Measurements from ENCODE around the gene FARS2.

FARS2 gene

DNA sequence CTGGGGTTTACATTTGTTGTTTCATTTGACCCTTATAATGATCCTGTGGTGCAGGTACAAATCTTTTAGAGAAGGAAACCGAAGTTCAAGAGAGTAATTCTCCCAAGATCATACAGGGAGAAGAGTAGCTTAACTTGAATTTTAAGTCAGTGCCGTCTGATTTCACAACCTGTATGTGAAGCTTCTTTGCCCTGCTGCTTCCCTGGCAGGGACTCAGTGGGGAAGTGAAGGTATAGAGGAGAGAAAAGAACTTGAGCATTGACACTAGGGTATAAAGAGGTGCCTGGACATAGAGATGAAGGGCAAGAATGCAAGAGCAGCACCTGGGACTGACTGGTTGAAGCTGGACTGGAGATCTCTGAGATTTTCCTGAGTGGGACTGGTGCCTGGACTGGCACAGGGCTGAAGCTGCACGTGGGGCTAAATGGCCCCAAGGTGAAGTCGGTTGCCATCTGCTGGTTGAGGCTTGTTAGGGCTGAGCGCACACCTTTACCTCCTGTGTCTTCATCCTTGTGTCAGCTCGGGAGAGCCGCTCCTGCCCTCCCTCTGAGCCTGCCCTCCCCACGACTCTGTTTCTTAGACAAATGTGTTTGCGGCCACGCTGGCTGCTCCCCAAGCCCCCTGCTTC is 41.8 kb downstream of the FARS2 start:
- Mint-ChIP-seq H3K4me3 (peak overlapping the region; percentile 61), H3K9me3 (no peaks in the 10 kb centered on the region), H3K4me1 (ENCODE audit: low read depth) (peaks cover 37% of the 10 kb centered on the region)

DNA sequence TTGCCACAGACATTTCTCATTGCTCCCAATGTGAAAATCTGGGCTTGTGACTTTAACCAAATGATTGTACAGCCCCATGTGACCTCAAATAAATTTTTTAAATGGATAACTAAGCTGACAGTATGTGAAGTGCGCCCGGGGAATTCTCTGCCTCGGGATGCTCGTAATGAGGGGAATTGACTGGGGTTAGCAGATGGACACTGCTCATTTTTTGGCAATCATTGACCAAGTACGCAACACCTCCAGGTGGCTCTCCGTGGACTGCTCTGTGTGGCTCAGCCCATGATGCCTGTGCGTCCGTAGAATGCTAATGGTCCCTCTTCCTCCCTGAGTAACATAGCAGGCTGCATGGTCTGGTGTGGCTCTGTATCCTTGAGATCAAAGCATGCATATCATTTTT is 42.4 kb downstream of the FARS2 start:
- DNase-seq (ENCODE audit: low spot score): no peak
- Mint-ChIP-seq H3K9me3 (no peaks in the 10 kb centered on the region), H3K4me1 (ENCODE audit: low read depth) (peaks cover 37% of the 10 kb centered on the region), H3K36me3 (ENCODE audit: low read depth) (no peaks in the 10 kb centered on the region), H3K27ac (no peak overlapping the region), H3K27me3 (ENCODE audit: low read depth) (no peaks in the 10 kb centered on the region), H3K4me3 (no peak overlapping the region)

More for the DNA sequence above, 41.8 kb downstream of the FARS2 start:
- no peaks in the 10 kb centered on the region for H3K27me3 Mint-ChIP-seq (ENCODE audit: low read depth)
- no peaks in the 10 kb centered on the region for H3K36me3 Mint-ChIP-seq (ENCODE audit: low read depth)
- DNase-seq (ENCODE audit: low spot score): peak; percentile 31
- peak overlapping the region; percentile 80 for H3K27ac Mint-ChIP-seq

DNA sequence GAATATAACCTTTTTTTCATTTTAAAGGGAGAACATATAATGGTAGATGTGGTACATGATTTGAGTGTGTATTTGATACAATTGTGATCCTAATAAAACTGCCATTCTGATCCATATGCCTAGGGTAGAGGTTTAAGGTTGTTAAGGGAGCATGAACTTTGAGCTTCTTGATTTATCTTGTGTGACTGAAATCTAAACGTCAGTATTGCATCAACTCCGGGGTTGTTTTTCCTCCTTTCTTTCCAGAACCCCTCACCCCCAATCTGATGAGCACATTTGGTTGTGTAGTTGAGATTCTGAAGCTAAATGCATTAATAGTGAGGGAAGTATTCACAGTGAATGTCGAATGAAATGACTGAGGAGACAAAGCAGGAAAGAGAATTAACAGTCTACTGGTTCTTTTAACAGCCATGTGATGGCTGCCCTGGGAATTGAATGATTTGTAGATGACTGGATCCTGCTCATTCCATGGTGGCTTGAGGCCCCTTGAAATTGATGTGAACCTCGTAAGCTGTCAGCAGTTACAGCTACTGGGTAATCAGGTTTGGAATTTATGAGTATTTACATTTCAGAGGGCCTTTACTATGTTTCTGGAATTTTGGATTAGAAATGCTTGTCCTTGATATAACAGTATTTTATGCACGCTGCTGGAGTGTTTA is 44.8 kb downstream of the FARS2 start:
- Mint-ChIP-seq H3K4me1 (ENCODE audit: low read depth) (peaks cover 28% of the 10 kb centered on the region), H3K27me3 (ENCODE audit: low read depth) (no peaks in the 10 kb centered on the region), H3K36me3 (ENCODE audit: low read depth) (no peaks in the 10 kb centered on the region), H3K27ac (no peak overlapping the region), H3K9me3 (no peaks in the 10 kb centered on the region), H3K4me3 (no peak overlapping the region)
- DNase-seq (ENCODE audit: low spot score): no peak

- Mint-ChIP-seq H3K4me3 (no peak overlapping the region), H3K4me1 (ENCODE audit: low read depth) (peaks cover 18% of the 10 kb centered on the region), H3K36me3 (ENCODE audit: low read depth) (no peaks in the 10 kb centered on the region), H3K27ac (no peak overlapping the region), H3K9me3 (no peaks in the 10 kb centered on the region), H3K27me3 (ENCODE audit: low read depth) (no peaks in the 10 kb centered on the region)
- DNase-seq (ENCODE audit: low spot score): no peak
These were observed 45.7 kb downstream of the FARS2 start for GRCh38 chr6:5307058-5307457.

- no peaks in the 10 kb centered on the region for H3K27me3 Mint-ChIP-seq (ENCODE audit: low read depth)
- no peaks in the 10 kb centered on the region for H3K36me3 Mint-ChIP-seq (ENCODE audit: low read depth)
- no peak overlapping the region for H3K27ac Mint-ChIP-seq
- H3K4me1 Mint-ChIP-seq (ENCODE audit: low read depth): peaks cover 11% of the 10 kb centered on the region
- no peak for DNase-seq (ENCODE audit: low spot score)
- H3K4me3 Mint-ChIP-seq: no peak overlapping the region
- H3K9me3 Mint-ChIP-seq: no peaks in the 10 kb centered on the region
These were observed 46.8 kb downstream of the FARS2 start for GRCh38 chr6:5308066-5308465.

GRCh38 chr6:5314191-5314865 is 53.0 kb downstream of the FARS2 start:
- no peak overlapping the region for H3K4me3 Mint-ChIP-seq
- no peaks in the 10 kb centered on the region for H3K36me3 Mint-ChIP-seq (ENCODE audit: low read depth)
- no peak for DNase-seq (ENCODE audit: low spot score)
- H3K9me3 Mint-ChIP-seq: no peaks in the 10 kb centered on the region
- H3K27me3 Mint-ChIP-seq (ENCODE audit: low read depth): no peaks in the 10 kb centered on the region
- H3K27ac Mint-ChIP-seq: no peak overlapping the region
- peaks cover 3% of the 10 kb centered on the region for H3K4me1 Mint-ChIP-seq (ENCODE audit: low read depth)

DNA sequence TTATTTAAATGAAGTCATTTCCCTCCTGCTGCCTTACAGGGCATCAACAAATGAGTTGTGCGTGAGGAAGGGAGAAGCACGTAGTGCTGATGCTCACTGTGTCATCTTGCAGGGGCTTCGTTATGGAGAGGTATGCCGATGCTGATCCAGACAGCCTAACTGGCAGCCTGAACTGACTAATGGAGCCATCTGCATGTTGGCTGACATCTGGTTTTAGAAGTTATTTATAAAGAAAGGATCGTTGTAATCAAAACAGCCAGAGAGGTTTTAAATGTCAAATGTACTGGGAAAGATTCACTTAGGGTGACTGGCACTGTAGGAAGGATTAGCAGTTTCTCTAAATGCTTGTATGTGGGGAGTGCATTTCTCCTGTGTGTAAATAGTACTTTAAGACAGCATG is 54.6 kb downstream of the FARS2 start:
- H3K27ac Mint-ChIP-seq: no peak overlapping the region
- H3K36me3 Mint-ChIP-seq (ENCODE audit: low read depth): no peaks in the 10 kb centered on the region
- no peaks in the 10 kb centered on the region for H3K9me3 Mint-ChIP-seq
- no peaks in the 10 kb centered on the region for H3K27me3 Mint-ChIP-seq (ENCODE audit: low read depth)
- no peak for DNase-seq (ENCODE audit: low spot score)
- peaks cover 3% of the 10 kb centered on the region for H3K4me1 Mint-ChIP-seq (ENCODE audit: low read depth)
- H3K4me3 Mint-ChIP-seq: no peak overlapping the region

GRCh38 chr6:5316951-5317350 is 55.6 kb downstream of the FARS2 start:
- Mint-ChIP-seq H3K27ac (no peak overlapping the region), H3K4me1 (ENCODE audit: low read depth) (peaks cover 7% of the 10 kb centered on the region)

GRCh38 chr6:5318617-5319272 is 57.4 kb downstream of the FARS2 start:
- peaks cover 1% of the 10 kb centered on the region for H3K36me3 Mint-ChIP-seq (ENCODE audit: low read depth)

More at GRCh38 chr6:5316951-5317350, 55.6 kb downstream of the FARS2 start:
- Mint-ChIP-seq H3K27me3 (ENCODE audit: low read depth) (no peaks in the 10 kb centered on the region), H3K36me3 (ENCODE audit: low read depth) (no peaks in the 10 kb centered on the region), H3K9me3 (no peaks in the 10 kb centered on the region), H3K4me3 (no peak overlapping the region)
- DNase-seq (ENCODE audit: low spot score): no peak

DNA sequence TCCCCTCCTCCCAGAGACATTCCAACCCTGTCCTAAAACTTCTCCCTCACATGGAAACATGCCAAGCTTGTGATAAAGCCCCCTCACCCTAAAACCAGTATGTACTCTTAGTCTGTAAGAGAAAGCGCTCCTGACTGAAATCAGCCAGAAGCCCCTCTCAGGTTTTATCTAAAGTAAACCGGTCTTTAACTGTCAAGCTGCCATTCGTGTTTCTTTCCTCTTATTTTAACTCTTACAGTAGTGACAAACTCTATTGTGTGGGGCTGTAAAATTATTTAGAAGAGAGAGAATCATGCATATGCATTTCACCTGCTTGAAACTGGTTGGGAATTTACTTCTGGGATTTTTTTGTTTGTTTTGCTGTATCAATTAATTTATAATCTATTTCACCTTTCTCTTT is 62.7 kb downstream of the FARS2 start:
- H3K4me3 Mint-ChIP-seq: no peak overlapping the region
- H3K36me3 Mint-ChIP-seq (ENCODE audit: low read depth): peaks cover 1% of the 10 kb centered on the region
- no peaks in the 10 kb centered on the region for H3K27me3 Mint-ChIP-seq (ENCODE audit: low read depth)
- no peaks in the 10 kb centered on the region for H3K9me3 Mint-ChIP-seq
- H3K27ac Mint-ChIP-seq: no peak overlapping the region
- no peak for DNase-seq (ENCODE audit: low spot score)
- peaks cover 4% of the 10 kb centered on the region for H3K4me1 Mint-ChIP-seq (ENCODE audit: low read depth)

More at GRCh38 chr6:5318617-5319272, 57.4 kb downstream of the FARS2 start:
- Mint-ChIP-seq H3K27me3 (ENCODE audit: low read depth) (no peaks in the 10 kb centered on the region), H3K4me1 (ENCODE audit: low read depth) (peaks cover 4% of the 10 kb centered on the region), H3K4me3 (no peak overlapping the region), H3K9me3 (no peaks in the 10 kb centered on the region), H3K27ac (no peak overlapping the region)
- no peak for DNase-seq (ENCODE audit: low spot score)

DNA sequence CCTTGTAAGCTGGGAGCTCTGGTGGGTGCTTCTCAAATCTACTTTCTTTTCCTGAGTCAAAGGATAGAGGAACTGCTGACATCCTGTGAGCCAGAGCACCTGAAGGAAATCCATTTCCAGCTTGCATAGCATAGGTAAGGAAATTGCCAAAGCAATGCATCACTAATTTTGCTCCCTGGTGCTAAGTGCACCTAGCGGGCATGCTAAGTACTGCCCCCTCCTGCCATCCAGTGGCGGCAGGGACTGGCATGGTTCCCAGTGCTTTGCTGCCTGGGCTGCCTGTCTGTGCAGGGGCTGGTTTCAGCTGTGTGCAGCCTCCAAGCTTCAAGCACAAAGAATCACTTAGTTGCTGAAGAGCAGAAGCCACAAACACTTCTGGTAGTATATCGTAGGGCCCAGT is 63.9 kb downstream of the FARS2 start:
- H3K27me3 Mint-ChIP-seq (ENCODE audit: low read depth): no peaks in the 10 kb centered on the region
- no peak for DNase-seq (ENCODE audit: low spot score)
- peaks cover 1% of the 10 kb centered on the region for H3K36me3 Mint-ChIP-seq (ENCODE audit: low read depth)
- peaks cover 4% of the 10 kb centered on the region for H3K4me1 Mint-ChIP-seq (ENCODE audit: low read depth)
- H3K9me3 Mint-ChIP-seq: no peaks in the 10 kb centered on the region
- no peak overlapping the region for H3K27ac Mint-ChIP-seq
- no peak overlapping the region for H3K4me3 Mint-ChIP-seq

GRCh38 chr6:5326022-5326641 is 64.8 kb downstream of the FARS2 start:
- Mint-ChIP-seq H3K27me3 (ENCODE audit: low read depth) (no peaks in the 10 kb centered on the region), H3K4me1 (ENCODE audit: low read depth) (peaks cover 3% of the 10 kb centered on the region), H3K9me3 (no peaks in the 10 kb centered on the region), H3K36me3 (ENCODE audit: low read depth) (peaks cover 1% of the 10 kb centered on the region), H3K27ac (no peak overlapping the region), H3K4me3 (no peak overlapping the region)
- no peak for DNase-seq (ENCODE audit: low spot score)

DNA sequence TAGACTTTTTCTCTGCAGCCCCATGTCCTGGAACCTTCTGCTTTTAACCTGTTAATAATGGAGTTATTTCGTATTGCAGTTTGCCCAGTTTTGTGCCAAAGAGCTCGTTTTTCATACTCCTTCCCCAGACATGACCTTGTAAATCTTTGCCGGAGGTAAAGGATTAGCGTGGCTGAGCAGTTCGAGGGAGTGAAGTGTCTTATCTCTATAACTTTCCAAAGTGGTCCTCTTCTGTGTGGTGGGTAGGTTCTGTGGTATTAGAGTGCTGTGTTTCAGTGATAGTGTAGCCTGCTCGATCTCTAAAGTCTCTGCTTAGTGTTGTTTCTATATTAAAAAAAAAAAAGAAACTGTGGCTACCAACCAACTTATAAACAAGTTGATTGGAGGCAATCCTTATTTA is 67.5 kb downstream of the FARS2 start:
- Mint-ChIP-seq H3K36me3 (ENCODE audit: low read depth) (no peaks in the 10 kb centered on the region), H3K27ac (no peak overlapping the region), H3K27me3 (ENCODE audit: low read depth) (no peaks in the 10 kb centered on the region), H3K4me1 (ENCODE audit: low read depth) (no peaks in the 10 kb centered on the region), H3K4me3 (no peak overlapping the region), H3K9me3 (no peaks in the 10 kb centered on the region)
- no peak for DNase-seq (ENCODE audit: low spot score)
